ENCODE measurements around the gene LANCL2.

LANCL2 gene

DNA sequence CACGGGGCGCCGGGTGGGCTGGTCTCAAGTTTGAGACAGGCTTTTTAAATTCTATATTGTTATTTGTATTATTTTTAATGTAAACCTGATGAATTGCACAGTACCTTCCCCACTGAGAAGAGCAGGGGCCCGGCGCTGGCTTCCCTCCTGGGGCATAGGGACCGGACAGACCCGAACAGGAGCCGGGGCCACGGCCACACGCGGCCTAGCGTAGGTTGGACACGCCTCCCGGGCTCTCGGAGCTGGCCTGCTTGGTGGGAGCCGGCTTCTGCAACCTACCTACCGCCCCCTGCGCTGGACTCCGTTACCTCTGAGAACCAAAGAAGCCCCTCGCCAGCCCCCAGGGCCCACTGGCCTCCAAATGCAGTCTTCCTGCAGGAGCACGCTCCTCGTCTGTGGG, 19.8 kb upstream of the LANCL2 start:
- H2AFZ ChIP-seq (ENCODE audit: low read depth, low read length), result no peak overlapping the region
- no peak overlapping the region for H3K27ac ChIP-seq (ENCODE audit: low read length)
- no peaks in the 10 kb centered on the region for H3K79me2 ChIP-seq (ENCODE audit: insufficient read depth, low read length)
- H3K27me3 ChIP-seq (ENCODE audit: insufficient read depth, low read length, poor library complexity), result no peaks in the 10 kb centered on the region
- no peak for ATAC-seq (ENCODE audit: insufficient read depth, low read depth)
- no peak overlapping the region for H3K4me2 ChIP-seq (ENCODE audit: insufficient read depth, low read length)
- no peak overlapping the region for H3K9ac ChIP-seq (ENCODE audit: low read depth, low read length)
- no peaks in the 10 kb centered on the region for H3K36me3 ChIP-seq (ENCODE audit: insufficient read depth, low read length)
- H4K20me1 ChIP-seq (ENCODE audit: insufficient read depth, low read length), result no peaks in the 10 kb centered on the region
- no peak overlapping the region for H3K4me3 ChIP-seq (ENCODE audit: low read depth in 1 of 2, low read length in 2 of 2)
- no peak for TF ChIP-seq EZH2 (IDR thresholded peaks at IDR 0.05; ENCODE audit: borderline replicate concordance, low read depth, low read length, severe bottlenecking)
- TF ChIP-seq, protein P1, sequence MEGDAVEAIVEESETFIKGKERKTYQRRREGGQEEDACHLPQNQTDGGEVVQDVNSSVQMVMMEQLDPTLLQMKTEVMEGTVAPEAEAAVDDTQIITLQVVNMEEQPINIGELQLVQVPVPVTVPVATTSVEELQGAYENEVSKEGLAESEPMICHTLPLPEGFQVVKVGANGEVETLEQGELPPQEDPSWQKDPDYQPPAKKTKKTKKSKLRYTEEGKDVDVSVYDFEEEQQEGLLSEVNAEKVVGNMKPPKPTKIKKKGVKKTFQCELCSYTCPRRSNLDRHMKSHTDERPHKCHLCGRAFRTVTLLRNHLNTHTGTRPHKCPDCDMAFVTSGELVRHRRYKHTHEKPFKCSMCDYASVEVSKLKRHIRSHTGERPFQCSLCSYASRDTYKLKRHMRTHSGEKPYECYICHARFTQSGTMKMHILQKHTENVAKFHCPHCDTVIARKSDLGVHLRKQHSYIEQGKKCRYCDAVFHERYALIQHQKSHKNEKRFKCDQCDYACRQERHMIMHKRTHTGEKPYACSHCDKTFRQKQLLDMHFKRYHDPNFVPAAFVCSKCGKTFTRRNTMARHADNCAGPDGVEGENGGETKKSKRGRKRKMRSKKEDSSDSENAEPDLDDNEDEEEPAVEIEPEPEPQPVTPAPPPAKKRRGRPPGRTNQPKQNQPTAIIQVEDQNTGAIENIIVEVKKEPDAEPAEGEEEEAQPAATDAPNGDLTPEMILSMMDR (IDR thresholded peaks at IDR 0.05; ENCODE audit: borderline replicate concordance, extremely low read depth, low read length, poor library complexity, severe bottlenecking), result no peak
- DNase-seq, result no peak
- peaks cover 13% of the 10 kb centered on the region for H3K9me3 ChIP-seq (ENCODE audit: insufficient read depth, low read length, severe bottlenecking)
- peaks cover 12% of the 10 kb centered on the region for H3K4me1 ChIP-seq (ENCODE audit: insufficient read depth, low read length)

DNA sequence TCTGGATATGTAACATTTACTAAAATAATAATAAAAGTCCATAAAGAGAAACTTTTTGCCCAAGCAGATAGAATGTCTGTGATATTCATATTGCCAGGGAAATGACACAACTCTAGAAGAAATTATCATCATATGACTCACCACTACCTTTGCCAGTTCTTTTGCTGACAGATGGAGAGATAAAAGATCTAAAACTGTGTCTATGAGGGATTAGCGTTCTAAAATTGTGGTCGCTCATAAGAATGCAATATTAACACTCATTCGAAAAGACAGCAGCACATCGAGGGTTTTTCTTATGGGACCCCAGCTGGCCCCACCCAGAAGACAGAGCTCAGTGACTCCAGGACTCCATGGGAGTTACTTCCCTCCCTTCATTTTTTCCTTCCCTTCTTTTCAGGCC, 16.6 kb upstream of the LANCL2 start:
- Histone ChIP-seq H3K27me3 (ENCODE audit: insufficient read depth, low read length, poor library complexity) (no peaks in the 10 kb centered on the region), H3K9ac (ENCODE audit: low read depth, low read length) (no peak overlapping the region), H3K4me2 (ENCODE audit: insufficient read depth, low read length) (peak overlapping the region; percentile 51; the same call in 1 of the 2 replicates), H3K4me3 (ENCODE audit: low read depth in 1 of 2, low read length in 2 of 2) (peak overlapping the region in 1 of 2 experiments; percentile 38; a peak in 1 of 4 replicates), H3K27ac (ENCODE audit: low read length) (0 out of 2 replicates have a peak overlapping the region, but pooled peaks have one; percentile 9), H3K4me1 (ENCODE audit: insufficient read depth, low read length) (peaks cover 12% of the 10 kb centered on the region), H3K79me2 (ENCODE audit: insufficient read depth, low read length) (no peaks in the 10 kb centered on the region), H4K20me1 (ENCODE audit: insufficient read depth, low read length) (no peaks in the 10 kb centered on the region), H3K9me3 (ENCODE audit: insufficient read depth, low read length, severe bottlenecking) (peaks cover 9% of the 10 kb centered on the region), H2AFZ (ENCODE audit: low read depth, low read length) (peak overlapping the region; percentile 48), H3K36me3 (ENCODE audit: insufficient read depth, low read length) (no peaks in the 10 kb centered on the region)
- no peak for TF ChIP-seq EZH2 (IDR thresholded peaks at IDR 0.05; ENCODE audit: borderline replicate concordance, low read depth, low read length, severe bottlenecking)
- TF ChIP-seq, protein P1 (IDR thresholded peaks at IDR 0.05; ENCODE audit: borderline replicate concordance, extremely low read depth, low read length, poor library complexity, severe bottlenecking), result no peak
- DNase-seq (peak; percentile 14), ATAC-seq (ENCODE audit: insufficient read depth, low read depth) (peak; percentile 89)

DNA sequence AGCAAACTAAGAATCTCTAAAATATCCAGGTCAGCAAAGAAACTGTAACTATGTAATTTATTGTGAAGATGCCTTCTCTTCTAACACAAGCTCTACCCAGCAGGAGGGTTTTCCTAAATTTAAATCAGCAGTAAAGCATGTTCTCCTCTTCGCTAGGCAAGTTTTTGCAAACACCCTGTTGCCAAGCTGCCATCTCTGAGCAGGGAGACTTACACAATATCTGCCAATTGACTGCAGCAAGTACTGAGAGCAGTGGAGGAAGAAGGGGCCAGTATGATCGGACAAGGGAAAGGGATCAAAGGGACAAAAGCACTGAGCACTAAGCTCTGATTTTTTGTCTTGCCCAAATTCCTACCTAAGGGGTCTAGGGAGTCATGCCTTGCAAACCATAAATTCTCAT, 16.0 kb upstream of the LANCL2 start:
- H3K79me2 ChIP-seq (ENCODE audit: insufficient read depth, low read length), result no peaks in the 10 kb centered on the region
- H3K4me2 ChIP-seq (ENCODE audit: insufficient read depth, low read length), result peak overlapping the region; percentile 51; the same call in 1 of the 2 replicates
- H3K9me3 ChIP-seq (ENCODE audit: insufficient read depth, low read length, severe bottlenecking), result peaks cover 5% of the 10 kb centered on the region
- H3K4me1 ChIP-seq (ENCODE audit: insufficient read depth, low read length), result peaks cover 12% of the 10 kb centered on the region
- H2AFZ ChIP-seq (ENCODE audit: low read depth, low read length), result no peak overlapping the region
- H4K20me1 ChIP-seq (ENCODE audit: insufficient read depth, low read length), result no peaks in the 10 kb centered on the region
- no peak overlapping the region for H3K4me3 ChIP-seq (ENCODE audit: low read depth in 1 of 2, low read length in 2 of 2)
- no peaks in the 10 kb centered on the region for H3K36me3 ChIP-seq (ENCODE audit: insufficient read depth, low read length)
- no peak for ATAC-seq (ENCODE audit: insufficient read depth, low read depth)
- TF ChIP-seq EZH2 (IDR thresholded peaks at IDR 0.05; ENCODE audit: borderline replicate concordance, low read depth, low read length, severe bottlenecking), result no peak
- TF ChIP-seq, protein P1 (IDR thresholded peaks at IDR 0.05; ENCODE audit: borderline replicate concordance, extremely low read depth, low read length, poor library complexity, severe bottlenecking), result no peak
- no peaks in the 10 kb centered on the region for H3K27me3 ChIP-seq (ENCODE audit: insufficient read depth, low read length, poor library complexity)
- no peak overlapping the region for H3K27ac ChIP-seq (ENCODE audit: low read length)
- DNase-seq, result no peak
- no peak overlapping the region for H3K9ac ChIP-seq (ENCODE audit: low read depth, low read length)

DNA sequence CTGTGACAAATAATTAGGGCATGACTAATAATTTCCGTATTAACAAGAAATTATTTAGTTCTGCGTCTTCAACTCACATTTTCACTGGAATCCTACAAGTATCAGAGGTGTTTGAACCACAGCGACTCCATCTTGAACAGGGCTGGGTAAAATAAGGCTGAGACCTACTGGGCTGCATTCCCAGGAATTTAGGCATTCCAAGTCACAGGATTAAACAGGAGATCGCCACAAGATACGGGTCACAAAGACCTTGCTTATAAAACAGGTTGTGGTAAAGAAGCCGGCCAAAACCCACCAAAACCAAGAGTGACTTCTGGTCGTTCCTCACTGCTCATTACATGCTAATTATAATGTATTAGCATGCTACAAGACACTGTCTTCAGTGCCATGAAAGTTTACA, 14.9 kb upstream of the LANCL2 start:
- Histone ChIP-seq H3K9me3 (ENCODE audit: insufficient read depth, low read length, severe bottlenecking) (no peaks in the 10 kb centered on the region), H3K4me2 (ENCODE audit: insufficient read depth, low read length) (no peak overlapping the region), H3K27me3 (ENCODE audit: insufficient read depth, low read length, poor library complexity) (no peaks in the 10 kb centered on the region), H3K4me1 (ENCODE audit: insufficient read depth, low read length) (peaks cover 12% of the 10 kb centered on the region), H3K9ac (ENCODE audit: low read depth, low read length) (no peak overlapping the region), H3K79me2 (ENCODE audit: insufficient read depth, low read length) (no peaks in the 10 kb centered on the region), H3K36me3 (ENCODE audit: insufficient read depth, low read length) (no peaks in the 10 kb centered on the region), H4K20me1 (ENCODE audit: insufficient read depth, low read length) (no peaks in the 10 kb centered on the region), H2AFZ (ENCODE audit: low read depth, low read length) (no peak overlapping the region), H3K27ac (ENCODE audit: low read length) (no peak overlapping the region), H3K4me3 (ENCODE audit: low read depth in 1 of 2, low read length in 2 of 2) (no peak overlapping the region)
- TF ChIP-seq, protein P1 (IDR thresholded peaks at IDR 0.05; ENCODE audit: borderline replicate concordance, extremely low read depth, low read length, poor library complexity, severe bottlenecking), result no peak
- DNase-seq (no peak), ATAC-seq (ENCODE audit: insufficient read depth, low read depth) (no peak)

Measured in DND-41 (cell line).